ENCODE measurements around the gene SNX25.
"Not testable (repeated sequence)": the region's sequence is repeated elsewhere in the genome, so short reads cannot be mapped to it uniquely, and the experiment has no call there.

Gene SNX25

GRCh38 chr4:185344743-185345538, 135.5 kb downstream of the SNX25 start:
- DNase-seq: no peak

GRCh38 chr4:185346975-185347601, 137.7 kb downstream of the SNX25 start:
- DNase-seq: peak; percentile 86

DNA sequence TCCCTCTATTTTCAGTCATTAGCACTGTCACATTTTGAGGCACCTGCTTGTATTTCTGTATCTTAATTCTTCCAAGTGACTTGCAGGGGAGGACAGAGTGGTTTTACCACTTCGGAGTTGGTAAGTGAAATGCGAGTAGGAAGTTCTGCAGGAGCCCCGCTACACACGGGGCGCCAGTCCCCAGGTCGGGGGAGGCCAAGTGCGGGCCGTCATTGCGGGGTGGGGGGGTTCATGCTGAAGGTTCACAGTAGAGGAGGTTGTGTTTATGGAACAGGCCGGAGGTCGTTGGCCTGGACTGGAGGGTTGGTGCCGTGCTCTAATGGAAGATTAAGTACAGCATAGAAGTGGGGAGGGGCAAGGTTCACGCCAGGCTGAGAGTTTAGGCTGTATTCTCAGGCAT, 142.3 kb downstream of the SNX25 start:
- DNase-seq: no peak

DNA sequence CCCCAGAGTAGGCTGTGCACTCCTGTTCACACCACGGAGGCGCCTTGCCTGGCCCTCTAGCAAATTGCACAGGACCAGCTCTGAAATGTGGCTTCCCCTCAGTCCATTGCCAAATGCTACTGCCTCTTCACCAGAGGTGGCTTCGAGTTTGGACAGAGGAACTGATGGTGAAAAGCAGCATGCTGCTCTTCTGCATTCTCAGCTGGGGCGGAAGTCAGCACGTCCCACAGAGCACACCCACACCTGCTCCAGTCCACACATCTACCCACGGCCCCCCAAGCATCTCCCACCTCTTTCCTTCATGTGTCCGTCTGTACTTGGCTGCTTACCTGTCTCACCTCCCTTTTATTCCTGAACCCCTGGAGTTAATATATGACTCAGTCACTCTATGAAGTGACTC, 142.8 kb downstream of the SNX25 start:
- no peak for DNase-seq

- no peak for DNase-seq
Observed at GRCh38 chr4:185352741-185353140, 143.3 kb downstream of the SNX25 start.

DNA sequence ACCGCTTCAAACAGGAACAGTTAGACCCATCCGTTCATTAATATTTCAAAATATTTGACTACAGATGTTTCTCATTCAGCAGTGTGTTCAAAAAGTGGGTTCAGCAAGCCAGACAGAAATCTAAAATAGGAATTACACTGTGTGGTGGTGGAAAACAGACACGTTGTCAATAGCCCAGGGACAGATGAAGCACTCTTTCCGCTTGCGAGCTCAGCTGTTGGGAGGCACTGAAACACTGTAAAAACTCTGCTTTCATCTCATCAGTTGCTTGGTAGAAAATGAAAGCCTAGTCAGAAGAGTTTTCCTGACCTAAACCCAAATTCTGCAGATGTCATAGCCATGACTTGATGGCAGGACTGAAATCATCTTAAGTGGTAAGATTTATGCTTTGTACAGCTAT, 147.8 kb downstream of the SNX25 start:
- DNase-seq: peak; percentile 40

DNA sequence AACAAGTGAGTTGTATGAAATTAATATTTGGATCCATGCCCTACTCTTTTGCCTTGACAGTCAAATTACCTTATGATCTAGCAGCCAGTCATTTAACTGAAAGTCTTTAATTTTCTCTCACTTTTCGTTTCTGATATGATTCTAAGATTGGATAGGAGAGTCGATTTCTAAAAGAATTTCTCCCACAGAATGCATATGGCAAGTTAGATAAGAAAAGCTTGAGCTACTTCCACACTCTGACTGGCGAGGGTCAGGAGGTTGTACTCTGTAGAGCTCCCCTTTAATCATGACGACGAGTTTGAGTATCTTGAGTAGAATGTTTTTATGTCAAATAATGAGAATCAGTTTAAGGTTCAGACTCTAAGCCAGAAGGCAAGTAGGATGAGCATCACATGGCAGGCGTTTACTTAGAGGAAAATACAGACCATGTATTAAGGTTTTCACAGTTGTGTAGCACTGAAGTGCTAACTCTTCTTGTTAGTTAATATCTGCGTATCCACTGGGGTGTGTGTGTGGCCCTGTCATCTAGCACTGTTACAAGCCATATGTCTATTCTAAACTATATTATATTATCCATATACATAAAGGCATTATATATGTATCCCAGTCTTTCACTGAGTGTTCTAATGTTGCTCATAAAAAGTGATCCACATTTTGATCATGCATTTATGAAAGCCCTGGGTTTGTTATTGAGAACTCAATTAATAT, 148.5 kb downstream of the SNX25 start:
- no peak for DNase-seq

- peak; percentile 72 for DNase-seq
Observed at GRCh38 chr4:185358514-185358913, 149.1 kb downstream of the SNX25 start.

- DNase-seq: peak; percentile 72
Observed at GRCh38 chr4:185358959-185359358, 149.6 kb downstream of the SNX25 start.

DNA sequence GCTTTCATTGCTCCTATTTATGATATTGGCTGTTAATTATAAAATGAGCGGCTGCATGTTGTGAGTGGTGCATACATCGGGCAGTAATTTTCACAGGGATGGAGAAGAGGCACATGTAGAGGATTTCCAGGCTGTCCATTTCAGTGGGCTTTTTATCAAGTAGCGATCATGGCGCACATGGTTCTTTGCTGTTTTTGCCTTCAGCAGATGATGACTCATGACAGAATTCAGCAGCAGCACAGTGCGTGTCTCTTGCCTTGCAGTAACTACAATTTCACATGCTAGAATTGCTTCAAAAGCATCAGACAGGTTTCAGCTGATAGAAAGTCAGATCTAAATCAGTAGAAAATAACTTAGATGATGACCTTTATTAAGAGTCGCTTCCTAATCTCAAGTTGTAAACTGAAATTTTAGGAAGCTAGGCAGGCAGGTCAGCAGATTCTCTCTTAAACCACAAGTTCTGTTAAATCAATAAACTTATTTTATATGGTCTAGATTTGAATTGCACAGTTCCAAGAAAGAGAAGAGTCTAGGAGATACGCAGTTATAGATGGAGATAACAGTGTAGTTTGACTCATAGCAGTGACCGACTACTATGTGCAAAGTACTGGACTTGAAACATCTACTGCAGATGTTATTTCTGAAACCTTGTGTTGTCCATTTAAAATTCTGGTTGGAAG, 150.5 kb downstream of the SNX25 start:
- peak; percentile 53 for DNase-seq

DNA sequence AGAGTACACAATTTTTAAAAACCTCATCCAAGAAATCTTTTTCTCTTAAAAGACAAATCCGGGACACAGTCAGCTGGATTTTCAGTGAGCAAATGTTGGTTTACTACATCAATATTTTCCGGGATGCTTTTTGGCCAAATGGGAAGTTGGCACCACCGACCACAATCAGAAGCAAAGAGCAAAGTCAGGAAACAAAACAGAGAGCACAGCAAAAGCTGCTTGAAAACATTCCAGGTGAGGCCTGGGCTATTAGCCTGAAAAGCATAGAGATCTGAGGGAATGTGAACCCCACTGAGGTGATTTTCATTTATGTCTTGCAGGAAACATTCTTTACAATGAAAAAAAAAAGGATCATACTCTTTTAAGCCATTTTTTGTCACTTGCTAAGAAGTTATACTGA, 152.5 kb downstream of the SNX25 start:
- DNase-seq: no peak

DNA sequence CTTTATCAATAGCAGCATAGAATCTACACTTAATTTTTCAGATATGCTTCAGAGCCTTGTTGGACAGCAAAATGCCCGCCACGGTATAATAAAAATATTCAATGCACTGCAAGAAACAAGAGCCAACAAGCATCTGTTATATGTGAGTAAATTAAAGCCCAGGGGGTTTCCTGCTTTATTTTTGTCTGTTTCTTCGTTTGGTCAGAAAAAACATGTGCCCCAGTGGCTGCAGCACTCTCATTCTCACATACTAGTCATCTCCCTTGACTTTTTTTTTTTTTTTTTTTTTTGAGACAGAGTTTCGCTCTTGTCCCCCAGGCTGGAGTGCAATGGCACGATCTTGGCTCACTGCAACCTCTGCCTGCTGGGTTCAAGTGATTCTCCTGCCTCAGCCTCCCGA, 153.2 kb downstream of the SNX25 start:
- not testable (repeated sequence) for DNase-seq

DNA sequence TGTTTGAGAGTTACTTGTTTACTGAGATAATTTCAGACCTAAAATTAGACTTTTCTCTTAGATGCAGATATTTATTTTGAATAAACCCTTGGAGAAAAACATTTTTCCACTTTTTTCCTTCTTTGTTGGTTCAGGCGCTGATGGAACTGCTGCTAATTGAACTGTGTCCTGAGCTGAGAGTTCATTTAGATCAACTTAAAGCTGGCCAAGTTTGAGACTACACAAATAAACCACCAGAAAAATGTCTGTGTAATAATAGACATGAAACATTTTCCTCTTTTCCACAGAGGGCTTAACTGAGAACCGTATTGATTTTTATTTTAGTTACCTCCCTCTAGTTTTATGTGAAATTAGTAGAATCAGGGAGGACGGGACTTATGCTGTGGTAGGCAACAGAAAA, 153.9 kb downstream of the SNX25 start:
- DNase-seq: no peak

DNA sequence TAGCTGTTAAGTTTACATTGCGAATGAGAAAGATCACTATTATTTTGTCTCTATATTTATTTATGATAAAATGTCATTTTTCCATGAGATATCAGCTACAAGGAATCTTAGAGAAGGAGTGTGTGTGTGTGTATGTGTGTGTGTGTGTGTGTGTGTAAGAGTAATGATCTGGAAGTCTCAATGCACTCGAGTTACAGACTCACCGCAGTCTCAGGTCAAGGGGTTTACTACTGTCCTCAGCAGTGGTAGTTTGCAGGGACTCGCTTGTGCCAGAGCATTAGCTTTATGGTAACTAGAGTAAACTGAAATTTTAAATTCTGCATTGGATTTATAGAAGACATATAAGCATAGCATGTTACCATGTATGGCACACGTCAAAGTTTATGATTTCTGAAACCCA, 155.5 kb downstream of the SNX25 start:
- no peak for DNase-seq

DNA sequence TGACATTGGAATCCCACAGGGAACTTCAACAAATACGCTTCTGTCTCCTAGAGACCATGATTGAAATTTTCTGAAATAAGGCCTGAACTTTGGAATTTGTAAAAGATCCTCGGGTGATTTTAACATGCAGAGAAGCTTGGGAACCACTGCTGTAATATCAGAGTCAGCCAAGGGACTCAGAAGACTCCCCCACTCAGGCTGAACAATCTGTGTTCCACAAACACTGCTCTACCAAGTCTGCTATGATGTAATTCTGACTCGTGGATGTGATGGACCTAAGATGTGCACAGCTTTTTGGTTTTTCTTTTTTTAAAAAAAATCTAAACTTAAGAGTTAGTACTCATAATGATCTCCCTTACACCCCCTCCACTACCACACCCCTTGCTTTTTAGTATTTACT, 160.3 kb downstream of the SNX25 start:
- DNase-seq: no peak

DNA sequence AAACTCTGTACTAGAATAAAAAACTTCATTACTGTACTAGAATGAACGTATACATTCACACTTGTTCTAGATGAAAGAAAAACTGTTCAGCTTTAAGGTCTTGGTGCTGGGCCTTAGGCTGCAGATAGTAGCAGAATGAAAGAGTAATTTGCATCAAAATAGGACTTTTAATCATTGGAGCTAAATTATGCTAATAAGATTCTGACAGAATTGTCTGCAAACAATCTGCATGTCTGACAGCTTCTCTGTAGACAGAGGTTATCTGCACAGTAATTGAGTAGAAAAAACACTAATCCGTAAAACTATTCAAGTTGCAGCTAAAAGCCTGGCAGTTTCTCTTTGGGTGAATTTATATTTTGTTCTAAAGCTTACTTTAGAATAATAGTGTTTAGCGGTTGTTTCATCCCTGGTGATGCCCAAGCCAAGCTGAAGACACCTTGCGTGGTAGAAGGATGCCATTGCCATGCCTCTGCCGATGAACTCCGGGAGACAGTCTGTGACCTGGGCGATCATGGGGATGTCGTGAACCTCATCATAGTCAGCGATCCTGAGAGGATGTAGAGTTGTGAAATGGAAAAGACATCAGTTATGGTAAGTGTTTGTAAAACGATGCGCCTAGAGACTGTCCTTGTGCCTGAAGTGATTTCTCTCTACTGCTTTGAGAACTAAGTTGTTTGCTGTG, 161.0 kb downstream of the SNX25 start:
- DNase-seq: no peak

- DNase-seq: no peak
Observed at GRCh38 chr4:185371702-185372101, 162.3 kb downstream of the SNX25 start.

- no peak for DNase-seq
Observed at GRCh38 chr4:185374027-185374426, 164.6 kb downstream of the SNX25 start.

- no peak for DNase-seq
Observed at GRCh38 chr4:185374573-185374972, 165.2 kb downstream of the SNX25 start.

DNA sequence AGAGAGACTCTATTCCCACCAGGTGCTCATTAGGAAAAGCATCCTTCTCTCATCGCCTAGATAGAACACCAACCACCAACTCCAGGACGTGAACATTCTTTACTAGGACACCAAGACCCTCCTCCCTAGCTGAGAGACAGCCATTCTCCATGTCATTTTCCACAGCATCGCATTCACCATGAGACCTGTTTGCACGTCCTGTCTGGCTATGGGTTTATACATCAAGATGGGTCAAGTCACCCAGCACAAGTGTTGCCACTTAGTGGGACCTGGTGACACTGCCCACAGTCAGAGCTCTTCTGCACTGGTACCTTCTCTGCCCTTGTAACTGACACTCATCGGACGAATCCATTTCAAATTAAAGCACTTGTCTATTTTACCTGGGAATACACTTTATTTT, 168.9 kb downstream of the SNX25 start:
- DNase-seq: no peak

GRCh38 chr4:185379326-185380295, 170.2 kb downstream of the SNX25 start:
- no peak for DNase-seq
